NCI-H1436 (cell line): ENCODE measurements around the gene TMTC3.
"Not testable (repeated sequence)": the region's sequence is repeated elsewhere in the genome, so short reads cannot be mapped to it uniquely, and the experiment has no call there.

Experiments
- DNase-seq: peaks from one replicate; lab custom pipeline; 2025; lab: John Stamatoyannopoulos, UW

The TMTC3 gene

DNA sequence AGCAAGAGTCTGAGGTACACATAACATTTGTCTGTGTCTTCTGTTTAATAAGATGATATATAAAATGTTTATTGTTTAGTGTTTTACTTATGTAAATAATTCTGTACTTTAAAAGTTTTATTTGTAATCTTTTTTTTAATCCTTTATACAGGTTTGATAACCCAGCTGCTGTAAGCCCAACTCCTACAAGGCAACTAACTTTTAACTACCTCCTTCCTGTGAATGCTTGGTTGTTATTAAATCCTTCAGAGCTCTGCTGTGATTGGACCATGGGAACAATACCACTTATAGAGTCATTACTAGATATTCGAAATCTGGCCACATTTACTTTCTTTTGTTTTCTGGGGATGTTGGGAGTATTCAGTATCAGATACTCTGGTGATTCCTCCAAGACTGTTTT is 24.1 kb downstream of the TMTC3 start:
- DNase-seq, result no peak

DNA sequence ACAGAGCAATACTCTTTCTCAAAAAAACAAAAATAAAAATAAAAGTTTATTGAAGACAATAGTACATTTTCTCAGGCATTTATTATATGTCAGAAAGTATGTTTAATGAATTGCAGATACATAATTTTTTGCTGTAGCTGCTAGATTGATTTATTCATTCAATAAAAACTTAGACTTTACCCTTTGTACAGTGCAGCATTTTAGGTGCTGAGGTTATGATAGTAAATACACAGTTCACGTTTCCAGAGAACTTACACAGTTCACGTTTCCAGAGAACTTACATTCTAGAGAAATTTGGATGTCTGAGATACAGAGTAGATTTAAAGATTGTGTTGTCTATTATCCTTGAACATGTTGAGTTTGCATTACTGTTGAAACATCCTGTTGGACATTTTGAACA is 25.3 kb downstream of the TMTC3 start:
- no peak for DNase-seq

DNA sequence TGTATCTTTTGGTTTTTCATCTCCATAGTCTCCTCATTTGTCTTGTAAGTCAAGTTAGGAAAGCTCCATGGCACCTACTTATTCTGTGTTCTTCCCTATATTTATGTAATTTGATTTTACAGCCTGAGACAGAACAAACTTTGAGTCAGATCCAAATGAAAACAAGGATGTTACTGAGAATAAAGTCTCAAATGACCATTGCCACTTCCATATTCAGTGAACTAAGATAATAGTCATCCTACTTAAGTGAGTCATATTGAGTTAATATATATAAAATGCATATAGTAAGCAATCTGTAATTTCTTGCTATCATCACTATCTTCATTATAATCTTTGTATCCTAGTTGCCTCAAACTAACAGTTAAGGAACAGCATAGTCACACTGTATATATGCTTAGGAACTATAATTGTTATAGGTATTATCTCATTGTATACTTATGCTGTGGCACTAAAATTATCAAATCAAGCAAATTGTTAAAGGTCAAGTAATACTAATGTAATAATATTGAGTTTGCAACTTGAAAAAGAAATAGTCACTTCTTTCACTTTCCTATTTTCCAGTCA is 30.8 kb downstream of the TMTC3 start:
- no peak for DNase-seq

DNA sequence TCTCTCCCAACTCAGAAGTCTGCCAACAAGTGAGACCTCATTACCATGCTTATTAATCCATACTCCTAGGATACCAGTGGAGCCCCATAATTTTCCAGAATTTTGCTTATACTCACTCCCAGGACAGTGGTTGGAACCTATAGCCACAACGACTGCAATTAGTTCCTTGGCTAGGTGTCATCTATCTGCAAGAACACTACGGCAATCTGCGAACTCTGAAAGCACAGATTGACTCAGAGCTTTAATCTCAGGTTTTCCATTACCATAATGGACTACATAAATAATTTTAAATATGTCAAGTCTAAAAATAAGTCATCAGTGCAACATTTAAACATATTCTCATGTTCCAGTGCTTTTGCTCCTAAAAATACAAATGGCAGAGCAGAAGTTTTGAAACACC is 33.4 kb downstream of the TMTC3 start:
- no peak for DNase-seq

DNA sequence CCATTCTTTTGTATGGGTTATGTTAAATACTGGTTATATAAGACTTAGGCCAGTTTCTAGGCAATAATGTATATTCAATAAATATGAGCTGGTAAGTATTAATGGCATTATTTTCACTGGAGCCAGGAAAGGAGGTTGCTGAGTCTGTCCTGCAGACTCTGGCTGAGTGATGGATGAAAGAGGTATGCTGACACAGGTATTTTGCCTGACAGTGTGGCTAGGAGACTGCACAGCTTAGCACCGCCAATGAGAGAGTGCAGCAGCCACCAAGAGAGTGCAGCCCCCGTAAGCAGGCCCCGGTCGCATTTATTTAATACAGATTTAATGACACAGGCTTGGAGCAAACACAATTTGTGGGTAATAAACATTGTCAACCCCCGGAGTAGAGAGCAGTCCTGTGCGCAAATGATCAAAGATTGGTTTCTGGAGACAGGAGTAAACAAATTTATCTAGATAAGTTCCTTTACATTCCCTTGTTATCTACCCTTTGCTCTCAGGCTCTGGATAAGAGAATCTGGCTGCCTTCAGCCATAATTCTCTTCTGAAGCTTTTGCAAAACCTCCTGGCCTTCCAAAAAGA is 37.4 kb downstream of the TMTC3 start:
- DNase-seq, result no peak

DNA sequence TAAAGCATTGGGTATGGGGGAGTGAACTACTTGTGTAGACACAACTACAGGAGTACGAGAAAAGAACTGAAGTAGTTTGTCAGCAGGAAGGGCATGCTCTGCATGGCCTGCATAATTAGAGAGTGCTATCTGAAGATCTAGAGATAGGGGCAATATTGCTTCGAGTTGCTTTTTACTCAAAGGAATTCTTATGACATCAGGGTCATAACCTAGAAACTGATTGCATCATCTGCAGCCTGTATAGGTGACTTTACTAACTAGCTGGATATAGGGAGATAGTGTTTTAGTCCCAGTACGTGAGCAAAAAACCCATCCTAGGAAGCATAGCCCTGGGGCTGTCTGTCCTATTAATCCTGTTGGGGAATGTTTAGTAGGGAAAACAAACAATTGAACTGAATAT is 39.8 kb downstream of the TMTC3 start:
- no peak for DNase-seq

DNA sequence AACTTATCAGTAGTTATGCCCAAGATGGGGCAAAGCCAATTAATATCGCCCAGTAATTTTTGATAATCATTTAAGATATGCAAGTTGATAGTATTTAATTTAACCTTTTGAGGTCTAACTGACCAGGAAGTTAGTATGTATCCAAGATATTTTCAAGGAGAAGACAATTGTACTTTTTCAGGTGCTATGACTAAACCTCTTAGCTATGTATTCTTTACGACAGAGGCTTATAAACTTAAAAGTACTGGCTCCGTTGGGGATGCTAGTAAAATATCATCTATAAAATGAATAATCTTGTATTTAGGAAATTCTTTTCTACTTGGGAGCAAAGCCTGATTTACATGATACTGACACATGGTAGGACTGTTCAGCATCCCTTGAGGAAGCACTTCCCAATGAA is 40.3 kb downstream of the TMTC3 start:
- no peak for DNase-seq

DNA sequence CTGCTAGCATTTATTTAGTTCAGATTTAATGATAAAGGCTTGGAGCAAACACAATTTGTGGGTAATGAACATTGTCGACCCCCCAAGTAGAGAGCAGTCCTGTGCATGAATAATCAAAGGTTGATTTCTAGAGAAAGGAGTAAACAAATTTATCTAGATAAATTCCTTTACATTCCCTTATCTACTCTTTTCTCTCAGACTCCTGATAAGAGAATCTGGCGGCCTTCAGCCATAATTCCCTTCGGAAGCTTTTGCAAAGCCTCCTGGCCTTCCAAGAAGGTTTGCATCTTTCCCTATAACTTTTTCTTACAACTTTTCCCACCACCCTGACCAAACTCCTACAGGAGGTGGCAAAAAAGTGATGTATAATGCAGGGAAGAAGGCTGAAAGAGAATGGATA is 42.1 kb downstream of the TMTC3 start:
- DNase-seq, result no peak

DNA sequence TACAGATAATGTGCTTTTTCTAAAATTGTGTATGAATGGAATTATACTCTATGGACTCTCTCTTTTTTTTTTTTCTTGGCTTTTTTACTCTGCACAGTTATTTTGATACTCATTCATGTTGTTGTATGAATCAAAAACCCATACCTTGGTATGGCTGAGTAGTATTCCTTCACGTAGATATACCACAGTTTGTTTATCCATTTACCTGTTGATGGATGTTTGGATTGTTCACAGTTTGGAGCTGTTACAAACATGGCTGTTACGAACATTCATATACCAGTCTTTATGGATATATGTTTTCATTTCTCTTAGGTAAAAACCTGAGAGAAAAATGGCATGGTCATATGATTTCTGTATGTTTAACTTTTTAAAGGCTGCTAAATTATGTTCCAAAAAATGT is 43.2 kb downstream of the TMTC3 start:
- no peak for DNase-seq

DNA sequence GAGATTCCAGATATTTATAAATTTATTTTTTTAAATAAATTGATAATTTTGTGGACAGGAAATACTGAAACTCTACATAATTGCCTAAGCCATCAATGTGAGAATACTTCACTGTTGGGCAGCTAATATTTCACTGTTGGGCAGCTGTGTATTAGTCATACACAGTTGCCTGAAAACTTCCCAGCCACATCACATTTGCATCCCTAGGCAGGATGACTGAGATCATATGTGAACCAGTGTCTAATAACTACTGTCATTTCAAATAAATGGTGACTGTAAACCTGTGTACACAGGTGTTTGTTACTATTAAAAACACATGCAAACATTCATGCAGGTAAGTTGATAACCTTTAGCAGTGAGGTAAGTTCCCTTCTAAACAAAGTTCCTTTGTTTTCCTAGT is 43.9 kb downstream of the TMTC3 start:
- no peak for DNase-seq

DNA sequence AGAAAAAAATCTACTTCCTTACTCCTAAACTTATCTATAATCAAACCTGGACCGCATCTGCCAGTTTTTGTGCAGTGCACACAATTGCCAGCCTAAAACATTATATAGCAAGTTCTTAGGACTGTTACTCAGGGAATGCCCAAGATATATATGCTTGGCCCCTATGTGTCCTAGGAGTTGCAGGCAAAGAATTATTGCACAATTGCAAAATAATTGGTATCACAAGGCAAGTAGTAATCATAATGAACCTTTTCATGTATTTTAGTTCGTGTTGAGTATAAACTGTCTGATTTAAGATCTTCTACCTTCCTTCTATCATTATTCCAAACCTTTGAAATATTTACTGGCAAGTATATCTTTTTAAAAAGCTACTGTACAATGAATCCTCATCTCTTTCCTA is 45.5 kb downstream of the TMTC3 start:
- DNase-seq, result no peak

DNA sequence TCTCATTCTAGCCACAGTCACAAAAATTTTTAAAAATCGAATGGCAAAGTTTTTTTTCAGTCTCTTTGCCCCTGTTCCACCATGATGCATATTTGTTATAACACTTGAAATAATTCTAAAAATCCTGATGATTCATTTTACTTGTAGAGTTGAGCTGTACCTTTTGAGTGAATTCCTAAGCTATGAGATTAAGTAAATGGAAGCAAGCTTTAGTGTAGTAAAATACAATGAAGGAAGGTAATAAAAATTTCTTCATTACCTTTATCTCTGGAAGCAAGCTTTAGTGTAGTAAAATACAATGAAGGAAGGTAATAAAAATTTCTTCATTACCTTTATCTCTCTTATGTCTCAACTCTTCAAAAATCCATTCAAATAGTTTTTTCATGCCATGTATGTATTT is 46.1 kb downstream of the TMTC3 start:
- no peak for DNase-seq

DNA sequence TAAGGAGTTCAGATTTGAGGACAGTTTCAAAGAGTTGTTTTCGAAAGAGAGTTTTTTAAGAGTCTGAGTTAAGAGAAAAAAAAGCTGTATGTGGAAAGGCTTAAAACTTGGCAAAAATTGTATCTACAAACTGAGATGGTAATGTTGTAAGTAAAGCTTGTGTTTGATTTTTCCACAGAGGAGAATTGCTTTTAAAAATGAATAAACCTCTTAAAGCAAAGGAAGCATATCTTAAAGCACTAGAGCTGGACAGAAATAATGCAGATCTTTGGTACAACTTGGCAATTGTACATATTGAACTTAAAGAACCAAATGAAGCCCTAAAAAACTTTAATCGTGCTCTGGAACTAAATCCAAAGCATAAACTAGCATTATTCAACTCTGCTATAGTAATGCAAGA is 50.3 kb downstream of the TMTC3 start:
- DNase-seq, result no peak

DNA sequence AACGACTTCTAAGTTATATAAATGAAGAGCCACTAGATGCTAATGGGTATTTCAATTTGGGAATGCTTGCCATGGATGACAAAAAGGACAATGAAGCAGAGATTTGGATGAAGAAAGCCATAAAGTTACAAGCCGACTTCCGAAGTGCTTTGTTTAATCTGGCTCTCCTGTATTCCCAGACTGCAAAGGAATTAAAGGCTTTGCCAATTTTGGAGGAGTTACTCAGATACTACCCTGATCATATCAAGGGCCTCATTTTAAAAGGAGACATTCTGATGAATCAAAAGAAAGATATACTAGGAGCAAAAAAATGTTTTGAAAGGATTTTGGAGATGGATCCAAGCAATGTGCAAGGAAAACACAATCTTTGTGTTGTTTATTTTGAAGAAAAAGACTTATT is 52.8 kb downstream of the TMTC3 start:
- DNase-seq, result no peak

DNA sequence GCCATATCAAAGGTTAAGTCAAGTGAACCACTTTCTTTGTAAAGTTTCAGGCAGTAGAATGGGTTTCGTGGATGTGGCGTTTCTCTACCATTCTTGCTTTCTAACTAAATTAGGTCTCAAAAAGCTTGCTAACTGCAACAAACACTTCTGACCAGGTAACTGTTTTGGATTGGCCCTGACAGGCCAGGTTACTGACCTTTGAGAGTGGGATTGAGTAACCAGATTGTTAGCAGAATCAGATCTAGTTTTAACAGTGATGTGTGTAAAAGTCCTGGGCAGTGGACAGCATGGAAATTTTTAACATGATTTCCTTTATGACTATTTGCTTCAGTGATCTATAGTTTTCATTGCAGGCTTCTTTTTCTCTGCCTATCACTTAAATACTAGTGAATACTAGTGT is 57.9 kb downstream of the TMTC3 start:
- no peak for DNase-seq

DNA sequence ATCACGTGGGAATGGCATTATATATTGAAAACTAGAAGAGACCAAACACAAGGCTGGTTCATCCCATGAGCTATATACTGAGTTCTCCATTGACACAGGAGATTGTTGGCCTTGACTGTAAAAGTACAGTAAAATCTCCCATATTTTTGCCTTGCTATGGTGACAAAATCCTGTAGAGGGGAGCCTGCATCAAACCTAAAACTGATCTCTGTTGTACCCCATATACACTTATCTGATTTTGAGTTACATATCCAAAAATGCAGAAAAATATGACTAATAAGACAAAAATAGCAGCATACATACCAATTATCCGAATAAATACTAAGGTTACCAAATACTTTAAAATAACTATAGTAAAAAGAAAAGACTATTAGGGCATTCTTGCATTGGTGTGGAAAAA is 60.4 kb downstream of the TMTC3 start:
- DNase-seq, result no peak

DNA sequence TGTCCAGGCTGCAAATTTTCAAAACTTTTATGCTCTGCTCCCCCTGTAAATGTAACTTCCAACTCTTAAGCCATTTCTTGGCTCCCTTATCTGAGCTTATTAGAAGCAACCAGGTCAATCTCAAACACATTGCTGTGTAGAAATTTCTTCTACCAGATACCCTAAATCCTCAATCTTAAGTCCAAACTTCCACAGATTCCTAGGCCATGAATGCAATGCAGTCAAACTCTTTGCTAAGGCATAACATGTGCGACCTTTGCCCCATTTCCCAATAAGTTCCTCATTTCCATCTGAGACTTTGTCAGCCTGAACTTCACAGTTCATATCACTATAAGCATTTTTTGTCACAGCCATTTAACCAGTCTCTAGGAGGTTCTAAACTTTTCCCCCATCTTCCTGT is 64.5 kb downstream of the TMTC3 start:
- DNase-seq, result no peak

DNA sequence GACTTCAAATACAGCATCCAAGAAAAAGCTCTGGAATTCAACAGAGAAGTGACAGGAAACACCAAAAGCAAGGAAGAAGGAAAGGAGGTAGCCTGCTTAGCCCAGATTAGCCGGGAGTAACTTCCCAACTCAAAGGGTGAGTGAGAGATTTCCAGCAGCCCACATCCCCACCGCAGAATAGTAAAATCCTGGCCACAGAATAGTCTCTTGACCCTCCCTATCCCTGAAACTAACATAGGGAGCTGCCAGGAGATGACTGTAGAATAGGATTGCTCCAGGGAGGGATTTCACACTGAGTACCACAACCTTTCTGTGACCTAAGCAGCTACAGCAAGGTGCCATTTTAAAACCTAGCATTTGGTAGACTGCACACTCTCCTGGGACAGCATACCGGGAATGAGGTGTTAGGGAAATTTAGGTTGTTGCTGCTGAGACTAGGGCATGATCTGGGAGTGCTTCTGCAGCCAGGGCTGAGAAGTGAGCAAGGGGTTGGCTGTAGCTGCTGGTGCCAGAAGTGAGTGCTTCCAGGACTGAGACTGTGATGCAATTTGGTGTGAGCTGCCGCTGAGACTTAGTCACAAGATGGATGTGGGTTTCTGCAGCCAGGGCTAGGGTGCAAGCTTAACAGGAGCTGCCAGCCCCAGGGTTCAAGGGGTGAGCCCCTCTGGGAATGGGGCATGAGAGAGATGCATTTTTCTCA is 66.0 kb downstream of the TMTC3 start:
- DNase-seq, result no peak

DNA sequence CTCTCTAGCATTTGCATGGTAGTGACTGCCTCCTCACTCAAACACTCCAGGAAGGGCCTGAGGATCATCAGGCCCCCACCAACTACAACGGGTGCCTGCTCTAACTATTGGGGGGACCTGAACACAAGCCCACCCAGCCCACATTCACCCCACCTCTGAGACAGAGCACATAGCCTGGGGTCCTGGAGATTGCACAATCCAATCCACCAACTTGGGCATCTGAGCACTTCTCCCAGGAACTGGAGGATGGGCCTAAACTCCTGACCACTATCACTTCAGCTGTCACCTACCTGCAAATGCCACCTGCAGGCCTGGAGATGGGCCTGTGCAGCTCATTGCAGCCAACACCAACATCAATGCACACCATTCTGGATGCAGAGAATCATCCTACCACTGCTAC is 66.6 kb downstream of the TMTC3 start:
- DNase-seq, result no peak

DNA sequence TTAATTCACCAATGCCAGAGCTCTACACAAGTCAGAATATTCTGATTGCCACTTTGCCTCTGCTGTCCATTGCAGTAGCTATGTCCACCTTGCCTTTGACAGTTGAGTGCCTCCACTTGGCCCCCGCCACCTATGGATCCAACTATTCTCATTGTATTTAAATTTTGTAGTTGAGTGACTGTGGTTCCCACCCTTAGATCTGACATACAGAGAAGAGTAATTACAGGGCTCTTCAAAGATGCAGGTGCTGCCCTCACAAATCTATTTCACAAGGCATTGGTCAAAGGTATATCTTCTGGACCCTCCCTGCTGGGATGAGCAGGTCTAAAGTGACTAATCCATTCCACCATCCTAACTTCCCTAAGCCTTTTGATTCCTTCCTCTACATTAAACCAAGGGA is 68.2 kb downstream of the TMTC3 start:
- not testable (repeated sequence) for DNase-seq

DNA sequence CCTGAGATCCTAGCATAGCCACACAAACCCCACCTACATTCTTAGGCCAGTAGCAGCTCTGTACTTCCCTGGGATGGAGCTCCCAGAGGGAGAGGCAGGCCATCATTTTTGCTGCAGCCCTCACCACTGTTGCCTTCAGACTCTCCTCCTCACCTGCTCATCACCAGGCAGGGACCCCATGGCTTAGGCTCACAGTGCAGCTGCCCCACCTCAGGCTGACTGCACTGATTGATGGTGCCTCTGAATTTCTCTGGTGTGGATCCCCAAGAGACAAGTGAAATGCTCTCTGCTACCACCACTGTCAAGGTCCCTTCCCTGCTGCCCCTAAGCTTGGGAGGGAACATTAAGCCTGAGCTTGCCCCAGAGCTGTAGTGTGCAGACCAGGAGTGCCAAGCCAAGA is 76.2 kb downstream of the TMTC3 start:
- no peak for DNase-seq

DNA sequence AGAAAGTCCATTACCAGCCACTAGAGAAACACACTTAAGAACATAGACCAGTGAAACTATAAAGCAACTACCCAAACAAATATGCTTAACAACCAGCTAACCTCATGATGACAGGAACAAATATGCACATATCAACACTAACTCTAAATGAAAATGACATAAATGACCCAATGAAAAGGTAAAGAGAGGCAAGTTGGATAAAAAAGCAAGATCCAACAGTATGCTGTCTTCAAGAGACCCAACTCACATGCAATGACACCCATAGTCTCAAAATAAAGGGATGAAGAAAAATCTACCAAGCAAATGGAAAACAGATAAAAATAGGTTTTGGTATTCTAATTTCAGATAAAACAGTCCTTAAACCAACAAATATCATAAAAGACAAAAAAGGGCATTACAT is 77.8 kb downstream of the TMTC3 start:
- no peak for DNase-seq

DNA sequence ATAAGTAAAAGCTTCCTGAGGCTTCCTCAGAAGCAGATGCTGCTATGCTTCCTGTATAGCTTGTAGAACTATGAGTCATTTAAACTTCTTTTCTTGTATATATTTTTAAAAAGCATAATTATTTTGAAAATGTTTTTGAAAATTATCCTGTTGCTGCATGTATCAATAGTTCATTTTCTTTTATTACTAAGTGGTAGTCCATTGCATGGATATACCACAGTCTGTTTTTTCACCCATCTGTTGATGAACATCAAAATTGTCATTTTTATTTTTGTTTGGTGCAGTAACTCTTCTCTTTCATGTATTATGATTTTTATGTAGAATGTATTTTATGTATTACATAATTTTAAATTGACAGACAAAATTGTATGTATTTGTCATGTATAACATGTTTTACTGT is 81.4 kb downstream of the TMTC3 start:
- no peak for DNase-seq

DNA sequence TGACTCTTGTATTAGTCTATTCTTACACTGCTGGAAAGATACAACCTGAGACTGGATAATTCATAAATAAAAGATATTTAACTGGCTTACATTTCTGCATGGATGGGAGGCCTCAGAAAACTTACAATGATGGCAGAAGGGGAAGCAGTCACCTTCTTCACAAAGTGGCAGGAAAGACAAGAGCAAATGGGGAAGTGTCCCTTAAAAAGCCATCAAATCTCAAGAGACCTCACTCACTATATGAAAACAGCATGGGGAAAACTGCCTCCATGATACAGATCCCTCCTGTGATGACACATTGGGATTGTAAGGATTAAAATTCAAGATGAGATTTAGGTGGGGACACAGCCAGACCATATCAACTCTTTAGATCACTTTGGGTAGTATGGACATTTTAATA is 83.7 kb downstream of the TMTC3 start:
- DNase-seq, result no peak
